IgD-negative memory B cell (primary cell): ENCODE measurements around the gene SCYL2. TPM values are rescaled to one million over a fixed set of nuclear protein-coding genes. Genes with fewer than 3 reads are reported as not detected.
A peak's percentile ranks its signal among the peaks of the same experiment; 100 is the strongest.

Experiments
- H3K27ac Mint-ChIP-seq, 3 donors: one replicate each; pipeline ENCODE4 v1.8.0; 2020 to 2022; ENCODE audit warnings: mild to moderate bottlenecking in 3 of 3, mixed read lengths in 3 of 3, moderate library complexity in 1 of 3
- H3K27me3 Mint-ChIP-seq: one replicate; pipeline ENCODE4 v1.8.0; 2021; ENCODE audit warnings: mixed read lengths
- H3K36me3 Mint-ChIP-seq: one replicate; pipeline ENCODE4 v1.8.0; 2020; ENCODE audit warnings: mild to moderate bottlenecking, mixed read lengths
- H3K4me1 Mint-ChIP-seq, 3 donors: one replicate each; pipeline ENCODE4 v1.8.0; 2020 to 2022; ENCODE audit warnings: mixed read lengths in 3 of 3, mild to moderate bottlenecking in 1 of 3
- H3K4me3 Mint-ChIP-seq, 4 donors: one replicate each; pipeline ENCODE4 v1.8.0; 2020 to 2022; ENCODE audit warnings: mild to moderate bottlenecking in 4 of 4, mixed read lengths in 4 of 4, moderate library complexity in 3 of 4
- H3K9me3 Mint-ChIP-seq, 3 donors: one replicate each; pipeline ENCODE4 v1.8.0; 2020 to 2021; ENCODE audit warnings: mixed read lengths in 3 of 3, mild to moderate bottlenecking in 1 of 3
- polyA plus RNA-seq: library from polyadenylated mRNA; unstranded; fragments of 300-500 nt; fragmentation: Illumina TruSeq; gene quantifications from one replicate; pipeline ENCODE4 v1.2.3, GENCODE V29; 2021

The SCYL2 gene
- polyA plus RNA-seq, 1 donor from 2014 or later = 19.3 TPM

GRCh38 chr12:100365411-100365810 is 98.4 kb downstream of the SCYL2 start:
- peaks cover 0 to 5% (median 0%) of the 10 kb centered on the region in 3 donors for H3K9me3 Mint-ChIP-seq
- peaks cover 7% of the 10 kb centered on the region for H3K27me3 Mint-ChIP-seq
- no peak overlapping the region for H3K4me3 Mint-ChIP-seq
- H3K4me1 Mint-ChIP-seq = no peaks in the 10 kb centered on the region
- H3K36me3 Mint-ChIP-seq = no peaks in the 10 kb centered on the region
- no peak overlapping the region for H3K27ac Mint-ChIP-seq

- Mint-ChIP-seq H3K9me3 (peaks cover 0 to 5% (median 0%) of the 10 kb centered on the region in 3 donors), H3K27ac (no peak overlapping the region), H3K4me1 (no peaks in the 10 kb centered on the region), H3K36me3 (no peaks in the 10 kb centered on the region), H3K4me3 (no peak overlapping the region), H3K27me3 (peaks cover 9% of the 10 kb centered on the region)
These were observed 101.1 kb downstream of the SCYL2 start for GRCh38 chr12:100368066-100368465.

- no peaks in the 10 kb centered on the region for H3K36me3 Mint-ChIP-seq
- no peak overlapping the region for H3K27ac Mint-ChIP-seq
- peaks cover 6% of the 10 kb centered on the region for H3K27me3 Mint-ChIP-seq
- peaks cover 0 to 1% (median 0%) of the 10 kb centered on the region in 3 donors for H3K4me1 Mint-ChIP-seq
- no peak overlapping the region for H3K4me3 Mint-ChIP-seq
- H3K9me3 Mint-ChIP-seq = peaks cover 0 to 5% (median 0%) of the 10 kb centered on the region in 3 donors
These were observed 104.2 kb downstream of the SCYL2 start for GRCh38 chr12:100371146-100371545.

- peaks cover 0 to 5% (median 0%) of the 10 kb centered on the region in 3 donors for H3K9me3 Mint-ChIP-seq
These were observed 106.1 kb downstream of the SCYL2 start for GRCh38 chr12:100372853-100373640.

GRCh38 chr12:100375038-100375735 is 108.2 kb downstream of the SCYL2 start:
- Mint-ChIP-seq H3K4me1 (peaks cover 0 to 1% (median 0%) of the 10 kb centered on the region in 3 donors), H3K27me3 (peaks cover 6% of the 10 kb centered on the region), H3K9me3 (no peaks in the 10 kb centered on the region), H3K36me3 (no peaks in the 10 kb centered on the region), H3K4me3 (peak overlapping the region in 1 of 4 donors; percentile 3), H3K27ac (no peak overlapping the region)

More at GRCh38 chr12:100372853-100373640, 106.1 kb downstream of the SCYL2 start:
- Mint-ChIP-seq H3K4me1 (peaks cover 0 to 1% (median 0%) of the 10 kb centered on the region in 3 donors), H3K27ac (no peak overlapping the region), H3K36me3 (no peaks in the 10 kb centered on the region), H3K4me3 (no peak overlapping the region), H3K27me3 (peaks cover 6% of the 10 kb centered on the region)

GRCh38 chr12:100376161-100376560 is 109.2 kb downstream of the SCYL2 start:
- Mint-ChIP-seq H3K4me1 (peaks cover 0 to 1% (median 0%) of the 10 kb centered on the region in 3 donors), H3K36me3 (no peaks in the 10 kb centered on the region), H3K27ac (no peak overlapping the region), H3K4me3 (no peak overlapping the region), H3K9me3 (no peaks in the 10 kb centered on the region), H3K27me3 (peaks cover 5% of the 10 kb centered on the region)

GRCh38 chr12:100381379-100381778 is 114.4 kb downstream of the SCYL2 start:
- no peaks in the 10 kb centered on the region for H3K4me1 Mint-ChIP-seq
- H3K27ac Mint-ChIP-seq = no peak overlapping the region
- no peaks in the 10 kb centered on the region for H3K36me3 Mint-ChIP-seq

GRCh38 chr12:100382338-100382737 is 115.4 kb downstream of the SCYL2 start:
- Mint-ChIP-seq H3K4me1 (no peaks in the 10 kb centered on the region), H3K9me3 (peaks cover 0 to 5% (median 0%) of the 10 kb centered on the region in 3 donors), H3K36me3 (no peaks in the 10 kb centered on the region), H3K4me3 (no peak overlapping the region), H3K27ac (no peak overlapping the region), H3K27me3 (no peaks in the 10 kb centered on the region)

More at GRCh38 chr12:100381379-100381778, 114.4 kb downstream of the SCYL2 start:
- H3K9me3 Mint-ChIP-seq = no peaks in the 10 kb centered on the region
- H3K27me3 Mint-ChIP-seq = no peaks in the 10 kb centered on the region
- H3K4me3 Mint-ChIP-seq = no peak overlapping the region

GRCh38 chr12:100383586-100384558 is 116.9 kb downstream of the SCYL2 start:
- Mint-ChIP-seq H3K4me3 (no peak overlapping the region), H3K4me1 (no peaks in the 10 kb centered on the region), H3K36me3 (no peaks in the 10 kb centered on the region)

GRCh38 chr12:100384559-100384935 is 117.6 kb downstream of the SCYL2 start:
- no peak overlapping the region for H3K27ac Mint-ChIP-seq
- peaks cover 0 to 5% (median 0%) of the 10 kb centered on the region in 3 donors for H3K9me3 Mint-ChIP-seq
- H3K4me3 Mint-ChIP-seq = no peak overlapping the region
- H3K27me3 Mint-ChIP-seq = no peaks in the 10 kb centered on the region
- H3K36me3 Mint-ChIP-seq = no peaks in the 10 kb centered on the region
- no peaks in the 10 kb centered on the region for H3K4me1 Mint-ChIP-seq

More at GRCh38 chr12:100383586-100384558, 116.9 kb downstream of the SCYL2 start:
- Mint-ChIP-seq H3K27ac (no peak overlapping the region), H3K27me3 (no peaks in the 10 kb centered on the region), H3K9me3 (peaks cover 0 to 5% (median 0%) of the 10 kb centered on the region in 3 donors)

GRCh38 chr12:100388382-100388781 is 121.4 kb downstream of the SCYL2 start:
- no peak overlapping the region for H3K4me3 Mint-ChIP-seq
- H3K27ac Mint-ChIP-seq = no peak overlapping the region
- H3K4me1 Mint-ChIP-seq = no peaks in the 10 kb centered on the region
- peaks cover 0 to 5% (median 3%) of the 10 kb centered on the region in 3 donors for H3K9me3 Mint-ChIP-seq
- H3K27me3 Mint-ChIP-seq = no peaks in the 10 kb centered on the region
- H3K36me3 Mint-ChIP-seq = no peaks in the 10 kb centered on the region

Other genes with a start within 250 kb of the SCYL2 start
- gene BLTP3B, start 124.3 kb upstream of the SCYL2 start, polyA plus RNA-seq = 20.5 TPM
- gene ACTR6, start 66.4 kb upstream of the SCYL2 start, polyA plus RNA-seq = 29.8 TPM
- 0.86 TPM for gene DEPDC4, start 98 bp upstream of the SCYL2 start, polyA plus RNA-seq
- not detected for gene SLC17A8, start 89.9 kb downstream of the SCYL2 start, polyA plus RNA-seq
- not detected for gene NR1H4, start 206.7 kb downstream of the SCYL2 start, polyA plus RNA-seq